ENCODE data around the gene KIF4A.
"Not testable (repeated sequence)": the region's sequence is repeated elsewhere in the genome, so short reads cannot be mapped to it uniquely, and the experiment has no call there.

KIF4A gene

GRCh38 chrX:70289168-70289792, 624 bp upstream of the KIF4A start:
- DNase-seq, result no peak
- intact Hi-C loops (cut with DNase I), result no loop called here

GRCh38 chrX:70292788-70293187, 2.9 kb downstream of the KIF4A start:
- no peak for DNase-seq
- intact Hi-C loops (cut with DNase I), result no loop called here

GRCh38 chrX:70293621-70294020, 3.7 kb downstream of the KIF4A start:
- intact Hi-C loops (cut with DNase I), result no loop called here
- DNase-seq, result no peak

- DNase-seq, result no peak
- intact Hi-C loops (cut with DNase I), result no loop called here
These were observed 11.8 kb downstream of the KIF4A start for GRCh38 chrX:70301716-70302115.

- intact Hi-C loops (cut with DNase I), result no loop called here
- no peak for DNase-seq
These were observed 23.6 kb downstream of the KIF4A start for GRCh38 chrX:70313503-70313902.

GRCh38 chrX:70322784-70323183, 32.9 kb downstream of the KIF4A start:
- intact Hi-C loops (cut with DNase I), result no loop called here
- DNase-seq, result no peak

GRCh38 chrX:70323628-70324027, 33.7 kb downstream of the KIF4A start:
- intact Hi-C loops (cut with DNase I); DNase-seq: not testable (repeated sequence)

GRCh38 chrX:70324326-70324725, 34.4 kb downstream of the KIF4A start:
- no peak for DNase-seq
- intact Hi-C loops (cut with DNase I), result no loop called here

- intact Hi-C loops (cut with DNase I), result no loop called here
These were observed 41.3 kb downstream of the KIF4A start for GRCh38 chrX:70331161-70331560.

GRCh38 chrX:70332600-70332999, 42.7 kb downstream of the KIF4A start:
- no peak for DNase-seq
- intact Hi-C loops (cut with DNase I), result no loop called here

More at GRCh38 chrX:70331161-70331560, 41.3 kb downstream of the KIF4A start:
- no peak for DNase-seq

GRCh38 chrX:70336767-70337166, 46.9 kb downstream of the KIF4A start:
- DNase-seq, result no peak
- intact Hi-C loops (cut with DNase I), result no loop called here

- no peak for DNase-seq
- intact Hi-C loops (cut with DNase I), result no loop called here
These were observed 48.4 kb downstream of the KIF4A start for GRCh38 chrX:70338290-70338689.

- intact Hi-C loops (cut with DNase I), result no loop called here
- DNase-seq, result no peak
These were observed 53.5 kb downstream of the KIF4A start for GRCh38 chrX:70343435-70343834.

GRCh38 chrX:70346418-70347070, 56.6 kb downstream of the KIF4A start:
- intact Hi-C loops (cut with DNase I), result no loop called here
- DNase-seq, result no peak

- intact Hi-C loops (cut with DNase I), result not testable (repeated sequence)
- DNase-seq, result peak in 1 of 10 donors; percentile 82
These were observed 58.9 kb downstream of the KIF4A start for GRCh38 chrX:70348825-70349224.

GRCh38 chrX:70349367-70350125, 59.6 kb downstream of the KIF4A start:
- intact Hi-C loops (cut with DNase I), result not testable (repeated sequence)
- DNase-seq, result peak in 1 of 10 donors; percentile 75

GRCh38 chrX:70352496-70352895, 62.6 kb downstream of the KIF4A start:
- intact Hi-C loops (cut with DNase I), result no loop called here

GRCh38 chrX:70353514-70353913, 63.6 kb downstream of the KIF4A start:
- DNase-seq, result no peak
- intact Hi-C loops (cut with DNase I), result no loop called here

More at GRCh38 chrX:70352496-70352895, 62.6 kb downstream of the KIF4A start:
- DNase-seq, result no peak

- DNase-seq, result no peak
- intact Hi-C loops (cut with DNase I), result no loop called here
These were observed 64.8 kb downstream of the KIF4A start for GRCh38 chrX:70354716-70355115.

GRCh38 chrX:70359458-70359857, 69.6 kb downstream of the KIF4A start:
- intact Hi-C loops (cut with DNase I), result no loop called here
- peak in 1 of 10 donors; percentile 42 for DNase-seq

- peak in 1 of 10 donors; percentile 72 for DNase-seq
- intact Hi-C loops (cut with DNase I), result no loop called here
These were observed 70.5 kb downstream of the KIF4A start for GRCh38 chrX:70360366-70360765.

- DNase-seq; intact Hi-C loops (cut with DNase I): not testable (repeated sequence)
These were observed 78.8 kb downstream of the KIF4A start for GRCh38 chrX:70368731-70369130.
